GM19468 (cell line): ENCODE results near the gene ATG2A.

Experiments
- ATAC-seq: cut with Tn5 transposase; IDR thresholded peaks from one replicate; pipeline ENCODE4 v1.9.1; 2021; ENCODE audit warnings: mild to moderate bottlenecking, moderate library complexity, moderate number of reproducible peaks; ENCODE audit not compliant: unreplicated experiment; ENCODE audit errors: extremely low read depth

Gene ATG2A

DNA sequence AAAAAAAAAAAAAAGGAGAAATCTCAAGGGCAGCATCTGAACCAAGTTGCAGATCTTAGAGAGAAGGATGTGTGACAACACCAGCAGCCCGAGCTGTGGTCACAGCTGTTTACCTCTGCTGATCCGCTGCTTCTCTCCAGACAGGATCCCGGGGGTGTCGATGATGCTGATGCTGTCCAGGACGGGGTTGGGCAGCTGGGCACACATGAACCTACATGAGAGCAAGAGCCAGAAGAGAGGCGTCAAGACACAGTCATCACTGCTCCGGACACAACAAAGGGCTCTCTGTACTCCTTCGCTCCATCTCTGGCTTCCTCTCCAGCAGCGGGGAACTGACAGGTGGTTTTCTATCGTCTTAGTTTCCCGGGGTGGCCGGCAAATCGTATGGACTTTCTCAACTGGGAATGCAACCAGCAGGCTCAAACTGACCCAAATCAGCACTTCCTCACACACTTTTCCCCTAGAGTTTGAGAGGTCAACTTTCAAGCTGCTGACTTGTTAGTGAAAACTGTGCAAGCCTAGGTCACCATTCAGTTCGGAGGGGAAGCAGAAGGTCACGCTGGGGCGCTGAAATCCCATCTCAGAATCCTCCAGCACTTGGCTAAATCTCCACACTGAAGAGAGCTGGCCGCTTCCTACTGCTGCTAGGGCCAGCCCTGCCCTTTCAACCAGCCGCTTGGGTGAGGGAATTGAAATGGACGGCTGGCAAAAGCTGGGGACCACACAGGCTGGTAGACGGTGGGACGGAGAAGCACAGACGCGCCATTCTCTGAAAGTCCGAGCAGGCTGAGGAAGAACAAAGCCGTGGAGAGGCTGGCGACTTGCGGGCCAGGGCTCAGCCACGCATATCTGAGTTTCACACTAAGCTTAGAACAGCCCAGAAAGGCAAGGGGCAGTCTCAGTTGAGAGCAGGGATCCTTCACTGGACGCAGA lies 42.4 kb downstream of the ATG2A start:
- no peak for ATAC-seq

DNA sequence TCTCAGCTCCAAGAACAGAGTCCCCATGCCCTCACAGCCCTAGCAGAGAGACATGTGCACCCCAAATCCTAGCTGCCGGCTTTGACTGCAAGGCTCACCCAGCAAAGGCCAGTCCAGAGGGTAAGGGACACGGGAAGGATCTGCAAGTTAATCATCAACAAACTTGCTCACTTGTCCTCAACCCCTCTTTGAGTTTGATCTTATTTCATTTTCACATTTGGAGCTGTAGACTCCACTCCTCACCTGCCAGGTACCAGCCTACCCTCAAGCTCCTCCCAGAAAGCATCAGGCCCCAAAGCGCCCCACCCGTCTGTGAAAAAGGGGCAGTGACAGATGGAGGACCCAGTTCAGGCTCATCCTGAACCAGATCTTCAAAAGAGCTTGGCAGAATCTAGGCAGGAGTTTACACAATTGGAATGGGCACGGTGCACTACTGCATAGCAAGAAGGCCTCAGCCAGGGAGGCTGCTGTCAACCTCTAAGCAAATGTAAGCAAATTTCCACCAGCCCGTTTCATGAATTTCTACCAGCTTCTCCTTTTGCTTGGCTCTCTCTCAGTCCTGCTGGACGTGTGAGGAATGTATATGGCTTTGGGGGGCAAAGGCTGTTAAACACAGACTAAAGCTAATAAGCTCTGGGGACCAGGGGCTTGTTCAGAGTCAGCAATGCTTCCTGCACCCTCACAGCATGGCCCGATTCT lies 44.1 kb downstream of the ATG2A start:
- no peak for ATAC-seq

DNA sequence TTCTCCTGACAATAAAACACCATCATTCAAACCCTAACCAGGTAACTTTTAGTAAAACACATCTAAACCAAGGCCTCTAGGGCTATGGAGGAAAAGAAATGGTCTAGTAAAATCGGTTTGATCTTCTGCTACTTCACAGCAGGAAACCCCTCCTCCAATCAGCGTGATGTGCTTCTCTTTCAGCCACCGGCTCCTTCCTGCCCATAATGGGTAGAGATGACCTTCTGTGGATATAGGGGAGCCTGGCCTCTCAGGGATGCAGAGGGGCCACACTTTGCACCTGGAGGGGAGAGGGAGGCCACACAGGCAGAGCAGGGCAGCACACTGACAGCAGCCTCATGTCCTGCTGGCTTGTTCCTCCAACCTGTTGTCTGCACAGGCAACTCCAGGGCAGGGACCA lies 45.5 kb downstream of the ATG2A start:
- ATAC-seq, result no peak

DNA sequence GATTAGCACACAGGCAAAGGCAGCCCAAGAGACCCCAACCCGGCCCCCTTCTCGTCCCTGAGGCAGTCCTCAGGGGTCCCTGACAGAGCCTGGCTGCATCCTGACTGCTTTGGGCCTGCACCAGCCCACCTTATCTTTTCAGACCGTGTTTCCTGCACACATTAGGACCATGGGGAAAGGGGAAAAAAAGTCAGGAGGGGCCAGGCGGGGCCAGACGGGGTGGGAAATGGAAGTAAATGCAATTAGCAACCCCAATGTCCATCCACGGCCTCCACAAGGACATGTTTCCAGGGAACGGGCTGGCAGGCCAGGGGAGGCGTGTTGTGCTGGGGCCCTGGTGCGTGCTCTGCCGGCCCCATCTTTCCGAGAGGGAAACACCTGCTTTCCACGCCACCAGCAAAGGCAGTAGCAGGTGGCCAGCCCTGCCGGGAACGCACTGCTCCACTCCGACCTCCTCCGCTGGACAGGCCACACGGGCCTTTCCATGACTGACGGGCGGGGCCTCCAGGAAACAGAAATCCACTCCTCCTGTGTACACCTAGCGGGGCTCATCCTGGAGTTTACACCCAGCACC lies 46.0 kb downstream of the ATG2A start:
- no peak for ATAC-seq

DNA sequence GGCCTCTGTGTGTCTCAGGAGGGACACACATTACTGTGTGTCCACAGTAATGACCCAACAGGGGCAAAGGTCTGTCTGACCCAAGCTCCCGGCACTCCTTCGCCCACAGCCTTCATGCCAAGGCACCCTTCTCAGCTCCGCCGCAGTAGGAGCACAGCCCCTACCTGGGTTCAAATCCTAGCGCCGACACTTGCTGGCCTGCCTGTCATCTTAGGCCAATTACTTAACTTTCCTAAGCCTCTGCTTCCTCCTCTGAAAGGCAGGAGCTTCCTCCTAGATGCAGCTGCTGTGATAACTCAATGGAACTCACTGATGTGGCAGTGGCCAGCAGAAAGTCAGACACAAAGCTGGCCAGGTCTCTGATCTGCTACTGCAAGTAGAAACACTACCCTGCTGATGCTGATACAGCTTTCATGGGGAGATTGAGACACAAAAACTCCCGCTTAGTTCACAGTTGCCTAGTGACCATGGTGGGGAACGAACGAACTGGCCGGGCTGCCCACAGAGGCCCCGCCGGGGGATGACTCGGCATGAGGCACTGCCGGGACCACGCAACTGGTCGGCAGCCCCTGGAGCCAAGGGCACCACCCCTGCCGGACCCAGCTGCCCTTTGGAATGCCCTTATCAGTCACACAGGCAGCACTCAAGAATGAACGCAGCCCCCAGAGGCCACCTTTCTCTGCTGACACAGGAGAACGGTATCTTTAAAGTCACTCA lies 46.7 kb downstream of the ATG2A start:
- ATAC-seq, result no peak

DNA sequence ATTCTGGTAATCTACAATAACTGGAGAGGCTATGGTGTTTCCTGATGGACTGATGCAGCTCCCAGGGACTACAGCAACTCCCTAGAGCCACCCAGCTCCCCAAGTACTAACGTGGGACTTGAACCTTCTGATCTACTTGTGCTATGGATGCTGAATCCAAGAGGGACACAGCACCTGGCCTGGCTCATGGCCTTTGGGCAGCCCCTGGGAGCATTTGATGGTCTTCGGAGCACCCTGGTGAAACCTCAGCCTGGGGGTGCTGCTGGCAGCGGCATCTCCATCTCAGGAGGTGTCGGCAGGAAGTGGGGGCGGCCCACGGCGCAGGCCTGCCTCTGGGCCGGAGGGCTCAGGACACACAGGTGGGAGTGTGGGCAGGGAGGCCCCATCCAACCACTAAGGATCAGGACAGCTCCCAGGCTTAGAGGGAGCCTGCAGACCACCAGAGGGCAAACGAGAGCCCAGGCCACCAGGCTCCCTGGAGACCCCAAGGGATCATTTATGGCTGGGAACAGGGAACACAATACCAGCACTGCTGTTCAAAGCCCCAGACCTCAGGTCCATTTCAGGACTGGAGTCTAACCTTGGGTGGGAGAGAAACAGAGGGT lies 47.3 kb downstream of the ATG2A start:
- ATAC-seq, result no peak

DNA sequence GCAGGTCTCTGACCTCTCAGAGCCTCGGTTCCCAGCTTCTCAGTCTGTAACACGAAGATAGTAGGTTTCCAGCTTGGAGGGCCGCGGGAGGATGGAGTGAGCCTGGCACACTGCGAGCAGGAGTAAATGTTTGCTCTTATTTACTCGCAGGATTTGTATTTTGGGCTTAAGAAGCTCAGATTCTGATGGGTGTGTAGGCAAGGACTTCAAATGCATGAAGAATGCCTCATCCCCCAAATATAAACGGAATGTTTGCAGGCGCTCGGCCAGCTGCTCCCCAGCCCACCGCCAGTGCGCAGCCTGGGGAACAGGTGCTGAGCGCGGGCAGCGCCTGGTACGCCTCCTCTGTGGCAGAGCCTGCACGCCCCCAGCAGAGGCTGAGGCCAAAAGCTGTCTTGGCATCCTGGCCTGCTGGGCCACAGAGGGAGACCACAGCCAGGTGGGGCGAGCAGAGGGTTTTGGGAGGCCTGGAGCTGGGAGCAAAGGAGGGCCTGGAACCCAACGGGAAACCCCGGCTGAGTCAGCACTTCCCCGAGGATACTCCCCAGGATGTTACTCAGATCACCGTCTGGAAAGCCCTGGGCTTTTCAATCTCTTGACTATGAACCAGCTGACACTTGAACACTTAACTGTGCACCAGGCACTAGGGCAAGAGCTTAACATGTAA lies 48.0 kb downstream of the ATG2A start:
- ATAC-seq, result no peak

DNA sequence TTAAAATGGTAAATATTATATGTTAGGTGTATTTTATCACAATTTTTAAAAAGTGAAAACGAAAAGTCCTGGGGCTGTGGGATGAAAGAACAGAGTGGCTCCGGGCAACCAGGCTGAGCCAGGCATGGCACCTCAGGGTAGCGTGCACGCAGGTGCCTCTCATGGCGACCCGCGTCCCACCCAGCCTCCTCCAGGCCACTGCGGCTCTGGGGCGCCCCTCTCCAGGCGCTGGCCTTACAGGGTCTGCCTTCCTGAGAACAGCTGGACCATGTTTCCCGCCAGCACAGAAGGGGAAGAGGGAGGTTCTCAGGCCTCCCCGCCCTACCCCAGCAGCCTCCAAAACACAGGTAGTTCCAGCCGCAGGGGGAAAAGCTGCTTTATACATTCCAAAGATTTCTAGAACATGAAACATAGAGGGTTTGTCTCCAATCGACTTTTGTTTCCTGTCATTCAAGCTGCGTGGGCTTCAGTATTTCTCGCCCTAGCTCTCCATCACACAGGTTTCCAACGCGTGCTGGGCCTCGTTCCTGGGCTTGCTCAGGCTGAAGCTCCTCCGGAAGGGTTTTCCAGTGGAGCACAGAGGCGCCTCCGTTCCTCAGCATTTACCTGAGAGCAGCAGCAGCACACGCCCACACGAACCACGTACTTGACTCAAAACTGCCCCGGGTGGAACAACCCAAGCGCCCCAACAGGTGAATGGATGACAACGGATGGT lies 49.1 kb downstream of the ATG2A start:
- no peak for ATAC-seq

DNA sequence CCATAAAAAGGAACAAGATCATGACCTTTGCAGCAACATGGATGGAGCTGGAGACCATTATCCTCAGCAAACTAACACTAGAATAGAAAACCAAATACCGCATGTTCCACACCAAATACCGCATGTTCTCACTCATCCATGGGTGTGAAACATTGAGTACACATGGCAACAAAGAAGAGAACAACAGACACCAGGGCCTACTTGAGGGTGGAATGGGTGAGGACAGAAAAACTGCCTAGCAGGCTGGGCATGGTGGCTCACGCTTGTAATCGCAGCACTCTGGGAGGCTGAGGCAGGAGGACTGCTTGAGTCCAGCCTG lies 50.9 kb downstream of the ATG2A start:
- ATAC-seq, result no peak

DNA sequence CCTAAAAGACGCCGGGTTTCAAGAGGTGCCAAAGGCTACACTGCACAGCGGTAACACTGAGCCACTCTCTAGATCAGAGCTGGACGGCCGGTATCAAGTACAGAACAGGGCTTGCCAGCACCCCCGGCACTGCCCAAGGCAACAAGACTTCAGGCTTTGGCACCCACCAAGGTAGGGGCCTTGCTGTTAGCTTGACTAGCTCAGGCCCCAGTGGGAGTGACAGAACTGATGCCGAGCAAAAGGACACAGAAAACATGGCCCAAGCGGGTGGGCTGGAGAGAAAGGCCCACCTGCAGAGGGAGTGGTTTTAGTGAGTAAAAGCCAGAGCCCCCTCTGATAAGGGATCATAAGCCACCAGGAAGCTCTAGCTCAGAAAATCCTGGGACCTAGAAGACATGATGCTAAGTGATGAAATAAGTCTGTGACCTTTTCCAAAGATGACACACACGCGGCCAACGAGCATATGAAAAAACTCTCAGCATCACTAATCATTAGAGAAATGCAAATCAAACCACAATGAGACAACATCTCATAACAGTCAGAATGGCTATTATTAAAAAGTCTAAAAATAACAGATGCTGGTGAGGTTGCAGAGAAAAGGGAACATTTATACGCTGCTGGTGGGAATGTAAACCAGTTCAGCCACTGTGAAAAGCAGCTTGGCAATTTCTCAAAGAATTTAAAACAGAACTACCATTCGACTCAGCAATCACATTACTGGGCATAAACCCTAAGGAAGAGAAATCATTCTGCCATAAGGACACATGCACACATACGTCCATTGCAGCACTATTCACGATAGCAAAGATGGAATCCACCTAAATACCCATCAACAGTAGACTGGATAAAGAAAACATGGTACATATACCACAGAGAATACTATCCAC lies 51.5 kb downstream of the ATG2A start:
- ATAC-seq, result peak; percentile 29

DNA sequence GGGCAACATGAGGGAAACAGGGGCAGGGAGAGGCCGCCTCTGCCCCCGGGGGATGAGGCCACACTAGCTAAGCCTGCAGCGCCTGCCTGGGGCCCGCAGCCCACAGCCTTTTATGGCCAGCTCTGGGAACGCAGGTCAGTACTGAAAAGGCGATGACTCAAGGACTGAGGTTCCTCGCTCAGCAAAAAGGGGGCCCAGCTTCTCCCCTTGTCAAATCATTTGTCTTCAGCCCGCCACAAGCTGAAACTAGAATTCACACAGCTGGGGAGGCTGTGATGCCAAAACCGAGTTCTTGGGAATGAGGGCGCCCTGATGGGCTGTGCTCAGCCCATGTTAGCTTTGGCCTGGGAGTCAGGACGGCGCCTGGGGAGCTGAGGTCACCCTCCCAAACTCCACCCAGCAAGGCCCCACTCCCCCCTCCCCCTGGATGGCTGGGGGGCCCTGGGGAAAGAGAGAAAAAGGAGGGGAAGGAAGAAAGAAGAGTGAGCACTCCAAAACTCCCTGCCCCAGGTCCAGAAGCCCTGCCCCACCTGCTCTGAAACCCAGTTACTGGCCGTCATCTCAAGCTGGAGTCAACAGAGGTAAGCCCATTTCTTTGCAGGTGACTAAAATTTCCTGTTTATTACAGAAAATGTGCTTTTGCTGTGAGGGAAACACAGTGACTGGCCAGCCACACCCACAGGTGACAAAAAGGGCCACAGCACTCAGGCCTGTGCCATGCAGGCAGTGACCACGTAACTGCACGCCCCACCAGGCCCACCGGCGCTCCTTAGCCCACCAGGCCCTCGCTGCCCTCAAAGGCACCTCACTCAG lies 52.3 kb downstream of the ATG2A start:
- no peak for ATAC-seq

DNA sequence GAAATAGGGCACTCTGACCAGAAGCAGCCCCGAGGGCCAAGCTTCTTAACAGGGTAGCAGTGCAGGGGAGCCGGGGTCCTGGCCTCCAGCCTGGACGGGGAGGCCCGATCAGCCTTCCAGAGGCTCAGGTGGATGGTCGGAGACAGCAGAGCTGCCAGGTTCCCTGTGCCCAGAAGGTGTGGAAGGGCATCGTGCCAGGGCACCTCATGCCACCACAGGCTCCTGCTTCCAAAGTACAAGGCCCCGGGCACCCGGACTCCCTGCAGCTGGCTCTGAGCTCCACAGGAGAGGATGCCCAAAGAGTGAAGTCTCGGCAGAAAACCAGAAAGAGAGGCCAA lies 52.9 kb downstream of the ATG2A start:
- ATAC-seq, result no peak

DNA sequence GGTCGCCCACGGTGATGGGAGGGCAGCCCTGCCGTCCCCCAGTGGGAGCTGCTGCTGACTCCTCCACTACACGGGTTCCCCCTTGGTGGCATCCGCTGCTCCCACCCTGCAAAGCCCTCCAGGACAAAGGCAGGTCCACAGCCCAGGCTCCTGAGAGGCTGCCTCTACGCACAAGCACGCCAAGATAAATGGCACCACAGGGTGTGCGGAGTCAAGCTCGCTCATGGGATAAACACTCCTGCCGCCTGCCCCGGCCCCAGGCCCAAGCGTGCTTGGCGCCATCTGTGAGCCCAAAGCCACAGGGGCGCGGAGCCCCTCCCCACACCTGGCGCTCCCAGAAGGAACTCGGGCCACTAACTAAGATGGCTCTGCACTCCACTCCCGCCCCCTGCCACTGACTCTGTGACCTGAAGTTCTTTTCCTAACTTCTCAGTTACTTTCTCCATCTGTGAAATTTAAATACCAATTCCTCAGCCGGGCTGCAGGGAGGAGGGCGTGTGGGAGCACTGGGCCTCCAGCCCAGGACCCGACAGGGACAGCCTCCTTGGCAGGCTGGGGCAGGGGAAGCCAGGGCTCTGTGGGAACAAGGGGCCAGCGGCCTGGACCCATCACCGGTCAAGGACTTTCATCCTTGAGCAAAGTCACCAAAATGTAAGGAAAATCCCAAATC lies 53.5 kb downstream of the ATG2A start:
- ATAC-seq, result no peak

DNA sequence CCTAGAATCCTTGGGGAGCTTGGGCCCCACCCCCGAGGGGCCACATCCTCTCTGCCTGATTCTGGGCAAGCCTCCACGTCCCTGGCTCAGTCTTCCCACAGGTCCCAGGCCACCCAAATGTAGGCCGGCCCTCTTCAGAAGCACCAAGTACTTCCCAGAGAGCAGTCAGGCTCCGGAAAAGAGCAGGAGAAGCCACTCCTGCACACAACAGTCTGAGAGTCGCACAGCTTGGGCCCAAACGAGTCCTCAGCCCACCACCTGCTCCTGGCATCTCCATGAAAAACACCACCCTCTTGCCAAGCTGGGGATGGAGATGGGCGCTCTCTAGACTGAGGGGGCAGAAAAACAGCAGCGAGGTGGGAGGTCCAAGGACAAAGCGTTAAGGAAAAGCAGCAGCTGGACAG lies 54.0 kb downstream of the ATG2A start:
- no peak for ATAC-seq

DNA sequence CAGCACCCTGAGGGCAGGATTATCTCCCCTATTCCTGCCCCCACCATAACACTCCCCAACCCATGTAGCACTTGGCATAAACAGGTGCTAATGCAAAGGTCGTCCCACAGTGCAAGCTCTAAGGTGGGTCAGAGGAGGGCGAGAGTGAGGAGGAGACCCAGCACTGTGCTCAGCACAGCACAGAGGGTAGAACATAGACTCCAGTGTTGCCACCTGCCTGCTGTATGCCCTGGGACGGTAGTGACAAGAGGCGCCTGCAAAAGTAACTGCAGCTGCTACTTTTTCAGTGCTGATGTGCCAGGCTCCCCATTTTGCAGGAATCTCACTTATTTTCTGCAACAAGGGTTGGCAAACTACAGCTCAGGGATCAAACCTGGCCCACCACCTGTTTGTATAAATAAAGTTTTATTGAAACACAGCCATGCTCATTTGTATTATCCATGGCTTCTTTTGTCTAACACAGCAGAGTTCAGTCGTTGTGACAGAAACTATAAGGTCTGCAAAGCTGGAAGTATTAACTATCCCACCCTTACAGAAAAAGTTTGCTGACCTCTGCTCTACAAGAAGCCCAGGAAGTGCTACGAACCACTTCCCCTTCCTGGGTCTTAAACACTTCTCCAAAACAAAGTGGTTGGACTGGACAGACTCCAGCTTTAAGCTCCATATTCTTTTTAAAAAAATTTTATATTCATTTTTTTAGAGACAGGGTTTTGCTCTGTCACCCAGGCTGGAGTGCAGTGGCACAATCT lies 55.6 kb downstream of the ATG2A start:
- no peak for ATAC-seq
